GM18507 (cell line): ENCODE data around the gene COL1A2.

Experiments
- DNase-seq: peaks from one replicate; pipeline ENCODE4 v3.0.0; 2011; ENCODE audit warnings: low read depth; ENCODE audit not compliant: insufficient read length; ENCODE audit errors: extremely low spot score
- FAIRE-seq: peaks from 2 replicates; lab custom pipeline; 2011; peaks lifted over from hg19 to GRCh38; lab: Jason Lieb, UNC

COL1A2 gene

GRCh38 chr7:94380264-94380663 is 14.4 kb upstream of the COL1A2 start:
- no peak for DNase-seq
- no peak for FAIRE-seq

- DNase-seq (no peak), FAIRE-seq (no peak)
These were observed 12.6 kb upstream of the COL1A2 start for GRCh38 chr7:94382132-94382531.

- FAIRE-seq (no peak), DNase-seq (no peak)
These were observed 11.9 kb upstream of the COL1A2 start for GRCh38 chr7:94382746-94383145.

- no peak for DNase-seq
- no peak for FAIRE-seq
These were observed 10.4 kb upstream of the COL1A2 start for GRCh38 chr7:94384315-94384714.

DNA sequence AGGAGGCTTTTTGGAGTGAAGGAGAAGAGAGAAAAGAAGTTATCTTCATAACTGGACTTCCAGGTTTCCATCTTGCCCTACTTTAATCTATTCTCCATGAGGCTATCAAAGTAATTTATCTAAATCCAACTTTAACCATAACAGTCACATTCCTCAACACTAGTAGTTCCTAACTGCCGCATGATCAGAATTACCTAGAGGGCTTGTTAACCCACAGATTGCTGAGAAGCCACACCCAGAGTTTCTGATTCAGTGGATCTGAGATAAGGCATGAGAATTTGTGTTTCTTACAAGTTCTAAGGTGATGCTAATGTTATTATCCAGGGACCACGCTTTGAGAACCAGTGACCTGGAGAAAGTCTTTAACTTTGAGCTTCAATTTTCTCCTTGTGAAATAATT is 8.3 kb upstream of the COL1A2 start:
- DNase-seq (no peak), FAIRE-seq (no peak)

GRCh38 chr7:94388540-94388939 is 6.2 kb upstream of the COL1A2 start:
- FAIRE-seq (no peak), DNase-seq (no peak)

- DNase-seq (no peak), FAIRE-seq (no peak)
These were observed 5.3 kb upstream of the COL1A2 start for GRCh38 chr7:94389381-94389780.

DNA sequence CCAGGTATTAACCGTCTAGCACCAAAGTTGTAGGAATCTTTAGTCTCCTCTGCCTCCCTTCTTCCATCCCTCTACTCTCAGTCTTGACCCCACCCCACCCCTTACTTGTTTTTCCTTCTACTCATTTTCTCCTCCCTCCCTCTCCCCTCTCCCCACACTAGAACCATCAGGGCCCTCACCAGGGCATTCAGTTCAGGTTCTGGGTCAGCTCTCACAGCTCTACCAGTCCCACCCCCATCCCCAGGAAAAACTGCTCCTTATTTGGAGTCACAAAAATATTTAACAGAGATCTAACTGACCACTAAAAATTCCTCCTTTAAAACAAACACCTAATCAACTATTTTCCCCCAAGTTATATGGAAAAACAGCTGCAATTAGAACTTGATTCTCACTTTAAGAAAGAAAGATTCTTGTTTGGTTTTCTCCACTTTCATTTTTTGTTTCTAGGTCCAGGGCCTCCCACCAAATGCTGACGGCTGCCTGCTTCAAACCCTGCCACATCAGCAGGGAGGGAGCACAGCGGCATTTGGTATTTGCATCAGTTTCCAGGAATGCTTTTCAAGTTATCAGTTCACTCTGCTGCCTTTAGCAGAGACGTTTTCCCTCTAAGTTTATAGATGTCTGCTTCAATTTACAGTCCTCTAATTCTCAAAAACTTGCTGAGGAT is 2.8 kb upstream of the COL1A2 start:
- FAIRE-seq: no peak
- no peak for DNase-seq

- DNase-seq (no peak), FAIRE-seq (no peak)
These were observed 2.3 kb upstream of the COL1A2 start for GRCh38 chr7:94392393-94392786.

GRCh38 chr7:94393246-94394108 is 1.2 kb upstream of the COL1A2 start:
- FAIRE-seq: no peak

DNA sequence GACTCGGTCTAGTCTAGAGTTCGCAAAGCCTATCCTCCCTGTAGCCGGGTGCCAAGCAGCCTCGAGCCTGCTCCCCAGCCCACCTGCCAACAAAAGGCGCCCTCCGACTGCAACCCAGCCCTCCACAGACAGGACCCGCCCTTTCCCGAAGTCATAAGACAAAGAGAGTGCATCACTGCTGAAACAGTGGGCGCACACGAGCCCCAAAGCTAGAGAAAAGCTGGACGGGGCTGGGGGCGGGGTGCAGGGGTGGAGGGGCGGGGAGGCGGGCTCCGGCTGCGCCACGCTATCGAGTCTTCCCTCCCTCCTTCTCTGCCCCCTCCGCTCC is 622 bp upstream of the COL1A2 start:
- FAIRE-seq: no peak
- no peak for DNase-seq

More at GRCh38 chr7:94393246-94394108, 1.2 kb upstream of the COL1A2 start:
- DNase-seq: no peak

GRCh38 chr7:94395141-94396036 is 694 bp downstream of the COL1A2 start:
- FAIRE-seq (peak; percentile 86), DNase-seq (peak; percentile 15)

DNA sequence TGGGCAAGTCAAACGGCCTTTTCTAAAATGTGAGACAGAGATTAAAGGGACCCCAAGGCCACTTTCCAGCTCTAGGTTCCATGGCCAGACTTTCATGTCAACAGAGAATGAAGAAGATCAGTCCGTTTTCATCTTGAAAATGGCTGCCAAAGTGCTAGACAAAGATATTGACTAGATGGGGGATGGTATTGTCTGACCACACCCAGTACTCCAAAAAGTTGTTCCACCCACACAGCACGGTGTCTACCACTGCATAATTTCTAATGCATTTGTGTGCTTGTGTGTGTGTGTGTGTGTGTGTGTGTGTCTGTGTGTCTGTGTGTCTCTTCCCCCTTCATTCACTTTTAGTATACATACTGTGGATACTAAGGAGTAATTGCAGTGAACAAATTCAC is 1.3 kb downstream of the COL1A2 start:
- DNase-seq (no peak), FAIRE-seq (no peak)

DNA sequence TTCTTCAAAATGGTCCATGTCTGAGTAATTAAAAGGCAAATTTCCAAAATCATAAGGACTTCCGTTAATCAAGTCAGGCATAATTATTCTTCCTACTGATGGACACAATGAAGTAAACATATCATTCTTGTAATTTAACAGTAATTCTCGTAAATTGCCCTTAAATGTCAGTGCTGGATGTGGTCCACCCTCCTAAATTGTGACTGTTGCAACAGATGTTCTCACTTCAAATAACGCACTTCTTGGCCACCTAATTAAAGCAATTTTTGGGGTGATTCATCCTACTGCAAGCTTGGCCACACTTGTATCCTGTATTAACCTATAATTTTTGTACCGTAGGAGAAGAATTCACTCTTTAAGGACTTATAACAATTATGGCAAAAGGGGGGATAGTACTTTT is 1.9 kb downstream of the COL1A2 start:
- FAIRE-seq: no peak

DNA sequence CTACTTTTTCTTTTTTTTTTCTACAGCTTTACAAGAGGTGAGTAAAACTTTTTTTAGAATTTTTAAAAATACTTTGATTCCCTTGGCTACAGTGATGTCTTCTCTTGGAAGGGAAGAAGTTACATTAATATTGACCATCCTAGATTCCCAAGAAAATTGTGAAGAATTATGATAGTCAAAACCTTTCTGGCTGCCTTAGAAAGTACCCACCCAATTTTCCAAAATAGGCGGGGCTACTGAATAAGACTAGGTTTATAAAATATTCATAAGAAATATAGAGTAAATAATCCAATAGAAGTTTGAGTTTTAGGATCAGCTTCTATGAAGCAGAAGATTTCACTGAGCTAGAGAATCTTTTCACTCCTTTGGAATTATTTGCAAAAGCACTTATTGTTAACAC is 3.0 kb downstream of the COL1A2 start:
- FAIRE-seq (no peak), DNase-seq (no peak)

More for the DNA sequence above, 1.9 kb downstream of the COL1A2 start:
- no peak for DNase-seq

DNA sequence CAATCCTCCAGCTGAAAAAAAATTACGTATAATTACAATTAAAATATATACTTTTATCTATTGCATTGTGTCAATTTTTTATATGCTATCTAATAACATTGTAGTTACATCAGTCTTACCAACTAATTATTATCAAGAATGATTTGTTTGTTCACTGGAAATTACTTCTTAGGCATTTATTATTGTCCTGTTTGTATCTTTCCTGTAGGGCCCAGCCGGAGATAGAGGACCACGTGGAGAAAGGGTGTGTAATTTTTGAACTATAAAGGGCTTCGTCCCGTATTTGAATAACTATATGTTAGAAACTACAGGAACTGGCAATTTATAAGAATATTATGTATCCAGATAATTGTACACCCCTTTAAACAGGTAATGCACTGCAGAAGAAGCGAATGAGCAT is 4.1 kb downstream of the COL1A2 start:
- FAIRE-seq (no peak), DNase-seq (no peak)

DNA sequence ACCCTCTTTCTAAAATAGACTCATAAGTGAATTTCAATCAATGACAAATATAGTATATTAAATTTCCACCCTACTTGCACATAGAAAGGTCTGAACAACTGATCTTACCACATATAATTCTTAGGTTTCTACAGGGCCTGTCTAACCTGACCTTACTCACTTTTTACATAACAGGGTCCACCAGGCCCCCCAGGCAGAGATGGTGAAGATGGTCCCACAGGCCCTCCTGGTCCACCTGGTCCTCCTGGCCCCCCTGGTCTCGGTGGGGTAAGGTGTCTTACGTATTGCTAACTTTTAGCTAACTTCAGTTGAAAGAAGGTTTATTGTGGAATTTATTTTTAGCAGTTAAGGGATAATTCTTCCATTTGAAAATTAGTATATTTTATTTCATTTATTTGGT is 5.3 kb downstream of the COL1A2 start:
- FAIRE-seq (no peak), DNase-seq (no peak)

GRCh38 chr7:94400643-94401427 is 6.1 kb downstream of the COL1A2 start:
- FAIRE-seq (no peak), DNase-seq (no peak)

GRCh38 chr7:94401428-94401814 is 6.7 kb downstream of the COL1A2 start:
- FAIRE-seq: no peak
- no peak for DNase-seq

GRCh38 chr7:94403546-94403945 is 8.9 kb downstream of the COL1A2 start:
- FAIRE-seq: no peak
- no peak for DNase-seq
